ENCODE data around the gene DCBLD2. TPM values are rescaled to one million over a fixed set of nuclear protein-coding genes. Genes with fewer than 3 reads are reported as not detected.

Gene DCBLD2
- total RNA-seq, 4 donors from 2014 or later, result 37.3 to 48.4 (median 46.6) TPM

DNA sequence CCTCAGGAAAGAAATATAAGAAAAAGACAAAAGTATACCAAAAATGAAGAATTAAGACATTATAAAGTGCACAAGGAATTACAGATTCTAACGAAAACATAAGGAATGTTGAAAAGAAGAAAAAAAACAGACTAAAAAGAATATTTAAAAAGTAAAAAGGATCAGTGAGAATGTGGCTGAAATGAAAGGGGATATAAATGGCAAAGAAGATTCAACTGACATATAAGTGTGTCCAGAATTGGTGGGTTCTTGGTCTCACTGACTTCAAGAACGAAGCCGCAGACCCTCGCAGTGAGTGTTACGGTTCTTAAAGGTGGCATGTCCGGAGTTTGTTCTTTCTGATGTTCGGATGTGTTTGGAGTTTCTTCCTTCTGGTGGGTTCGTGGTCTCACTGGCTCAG is 44.8 kb downstream of the DCBLD2 start:
- Histone ChIP-seq H3K27ac (replicated peaks in 1 of 4) (no peak overlapping the region), H3K27me3 (no peaks in the 10 kb centered on the region), H3K9me3 (peaks cover 0 to 16% (median 0%) of the 10 kb centered on the region in 4 donors), H3K36me3 (peaks cover 0 to 17% (median 3%) of the 10 kb centered on the region in 4 donors), H3K4me1 (peaks cover 0 to 11% (median 10%) of the 10 kb centered on the region in 4 donors), H3K4me3 (no peak overlapping the region)
- intact Hi-C loops (cut with DNase I), result no loop called here
- no peak for TF ChIP-seq EP300 (IDR thresholded peaks at IDR 0.05)
- no peak for TF ChIP-seq POLR2A (IDR thresholded peaks at IDR 0.05; ENCODE audit: low read depth)
- TF ChIP-seq CTCF (IDR thresholded peaks at IDR 0.05), result no peak
- no peak for TF ChIP-seq POLR2AphosphoS5 (IDR thresholded peaks at IDR 0.05)
- 85% methylated on average over 8 of the region's 8 CpGs for WGBS
- DNase-seq (ENCODE audit: extremely low spot score), result no peak

DNA sequence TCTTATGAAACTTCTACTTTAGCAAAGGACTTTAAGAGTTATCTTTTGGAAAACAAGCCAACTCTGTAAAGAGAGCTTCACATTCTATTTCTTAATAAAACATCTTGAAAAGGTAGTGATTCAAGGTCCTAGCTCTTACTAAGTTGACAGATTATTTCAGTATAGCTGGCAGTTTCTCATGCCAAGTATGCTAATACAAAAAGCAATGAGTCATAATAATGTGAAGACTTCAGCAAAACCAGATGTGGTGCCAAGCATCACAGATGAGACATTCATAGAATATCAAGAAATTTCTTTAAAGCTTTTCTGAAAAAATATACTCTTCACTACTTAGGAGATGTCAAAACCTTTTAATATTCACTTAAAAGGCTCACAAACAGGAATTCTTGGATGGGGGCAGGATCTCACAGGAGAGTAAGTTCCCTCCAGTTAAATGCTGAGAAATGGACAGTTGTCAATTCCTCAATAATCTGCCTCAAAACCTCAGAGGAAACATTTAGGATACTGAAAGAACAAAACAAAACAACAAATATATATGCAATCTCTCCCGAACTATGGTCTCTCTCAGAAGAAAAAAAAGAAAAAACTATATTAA is 45.6 kb downstream of the DCBLD2 start:
- TF ChIP-seq POLR2AphosphoS5 (IDR thresholded peaks at IDR 0.05) (no peak), CTCF (IDR thresholded peaks at IDR 0.05) (no peak)
- Histone ChIP-seq H3K4me1 (peaks cover 0 to 11% (median 10%) of the 10 kb centered on the region in 4 donors), H3K9me3 (peaks cover 0 to 16% (median 0%) of the 10 kb centered on the region in 4 donors), H3K27me3 (no peaks in the 10 kb centered on the region), H3K36me3 (peaks cover 0 to 17% (median 3%) of the 10 kb centered on the region in 4 donors), H3K4me3 (no peak overlapping the region), H3K27ac (replicated peaks in 1 of 4) (no peak overlapping the region)
- 83% methylated on average over 1 of the region's 1 CpG for WGBS
- intact Hi-C loops (cut with DNase I), result no loop called here
- no peak for DNase-seq (ENCODE audit: extremely low spot score)

GRCh38 chr3:98848108-98848507 is 53.4 kb downstream of the DCBLD2 start:
- Histone ChIP-seq H3K27ac (replicated peaks in 1 of 4) (no peak overlapping the region), H3K4me1 (peaks cover 0 to 10% (median 8%) of the 10 kb centered on the region in 4 donors), H3K27me3 (no peaks in the 10 kb centered on the region), H3K36me3 (peaks cover 0 to 14% (median 8%) of the 10 kb centered on the region in 4 donors), H3K4me3 (no peak overlapping the region), H3K9me3 (no peaks in the 10 kb centered on the region)
- TF ChIP-seq CTCF (IDR thresholded peaks at IDR 0.05) (no peak), POLR2AphosphoS5 (IDR thresholded peaks at IDR 0.05) (no peak), POLR2A (IDR thresholded peaks at IDR 0.05; ENCODE audit: low read depth) (no peak), EP300 (IDR thresholded peaks at IDR 0.05) (no peak)
- WGBS, result 100% methylated on average over 1 of the region's 1 CpG
- intact Hi-C loops (cut with DNase I), result no loop called here
- DNase-seq (ENCODE audit: extremely low spot score), result no peak

DNA sequence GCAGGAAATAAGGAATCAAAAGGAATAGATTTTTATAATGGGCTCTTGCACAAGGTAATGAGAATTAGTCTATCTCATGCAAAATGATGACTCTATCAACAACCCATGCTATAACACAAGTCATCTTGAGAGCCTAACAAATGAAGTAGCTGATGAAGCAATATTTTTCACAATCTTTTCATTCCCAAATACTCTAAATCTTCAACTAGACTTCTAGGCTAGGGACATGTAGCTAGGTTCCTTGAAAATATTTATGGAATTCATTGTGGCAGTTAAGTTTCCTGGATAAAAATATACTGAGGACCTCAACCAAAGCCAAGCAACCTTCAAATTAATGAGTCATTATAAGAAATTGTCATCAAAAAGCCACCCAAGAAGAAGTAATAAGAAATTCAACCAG is 55.4 kb downstream of the DCBLD2 start:
- intact Hi-C loops (cut with DNase I), result no loop called here
- Histone ChIP-seq H3K4me3 (no peak overlapping the region), H3K4me1 (peaks cover 0 to 10% (median 8%) of the 10 kb centered on the region in 4 donors), H3K27ac (replicated peaks in 1 of 4) (no peak overlapping the region), H3K36me3 (peaks cover 0 to 14% (median 8%) of the 10 kb centered on the region in 4 donors), H3K9me3 (no peaks in the 10 kb centered on the region), H3K27me3 (no peaks in the 10 kb centered on the region)
- no peak for DNase-seq (ENCODE audit: extremely low spot score)
- TF ChIP-seq EP300 (IDR thresholded peaks at IDR 0.05) (no peak), CTCF (IDR thresholded peaks at IDR 0.05) (no peak), POLR2AphosphoS5 (IDR thresholded peaks at IDR 0.05) (no peak), POLR2A (IDR thresholded peaks at IDR 0.05; ENCODE audit: low read depth) (no peak)
